GM21423 (cell line): ENCODE data around the gene LAMA3.
"Not testable (repeated sequence)": the region's sequence is repeated elsewhere in the genome, so short reads cannot be mapped to it uniquely, and the experiment has no call there.

Experiments
- ATAC-seq: cut with Tn5 transposase; IDR thresholded peaks from one replicate; pipeline ENCODE4 v1.9.1; 2021; ENCODE audit warnings: mild to moderate bottlenecking, moderate library complexity; ENCODE audit not compliant: unreplicated experiment

LAMA3 gene

DNA sequence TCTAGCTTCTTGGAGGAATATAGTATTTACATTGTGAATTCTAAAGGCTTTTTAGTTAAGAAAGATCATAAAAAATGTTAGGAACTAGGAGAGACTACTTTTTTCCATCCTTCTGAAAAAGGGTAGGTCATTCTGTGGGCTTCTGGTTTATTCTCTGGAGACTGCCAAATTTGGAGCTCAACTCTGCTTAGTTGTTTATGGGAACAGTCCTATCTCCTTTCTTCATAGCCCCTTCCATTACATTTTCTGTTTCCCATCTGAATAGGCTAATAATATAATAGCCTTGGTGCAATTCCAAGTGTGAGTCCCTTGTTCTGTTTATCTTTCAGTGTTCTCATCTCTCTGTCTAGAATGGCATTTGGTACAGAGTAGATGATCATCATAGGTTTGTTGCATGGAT lies 15.6 kb downstream of the LAMA3 start:
- no peak for ATAC-seq

DNA sequence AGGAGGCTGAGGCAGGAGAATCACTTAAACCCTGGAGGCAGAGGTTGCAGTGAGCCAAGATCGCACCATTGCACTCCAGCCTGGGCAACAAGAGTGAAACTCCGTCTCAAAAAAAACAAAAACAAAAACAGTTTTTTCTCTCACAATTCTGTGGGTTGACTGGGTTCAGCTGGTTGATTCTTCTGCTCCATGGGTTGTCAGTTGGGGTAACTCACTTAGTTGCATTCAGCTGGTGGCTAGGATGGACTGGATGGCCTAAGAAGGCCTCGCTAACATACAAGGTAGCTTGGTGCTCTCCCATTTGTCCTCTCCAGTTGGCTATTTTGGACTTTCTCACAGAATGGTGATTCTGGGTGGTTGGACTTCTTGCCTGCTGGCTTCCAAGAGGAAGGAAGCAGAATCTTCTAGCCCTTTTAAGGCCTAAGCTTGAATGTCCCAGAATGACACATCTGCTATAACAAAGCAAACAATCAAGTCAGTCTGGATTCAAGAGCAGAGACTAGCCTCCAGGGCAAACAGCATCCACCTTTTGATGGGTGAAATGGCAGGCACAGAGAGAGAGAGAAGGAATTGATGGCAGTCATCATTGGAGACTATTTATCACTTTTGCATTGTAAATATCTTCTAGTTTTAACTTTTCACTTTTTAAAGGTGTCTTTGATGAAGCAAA lies 17.9 kb downstream of the LAMA3 start:
- no peak for ATAC-seq

DNA sequence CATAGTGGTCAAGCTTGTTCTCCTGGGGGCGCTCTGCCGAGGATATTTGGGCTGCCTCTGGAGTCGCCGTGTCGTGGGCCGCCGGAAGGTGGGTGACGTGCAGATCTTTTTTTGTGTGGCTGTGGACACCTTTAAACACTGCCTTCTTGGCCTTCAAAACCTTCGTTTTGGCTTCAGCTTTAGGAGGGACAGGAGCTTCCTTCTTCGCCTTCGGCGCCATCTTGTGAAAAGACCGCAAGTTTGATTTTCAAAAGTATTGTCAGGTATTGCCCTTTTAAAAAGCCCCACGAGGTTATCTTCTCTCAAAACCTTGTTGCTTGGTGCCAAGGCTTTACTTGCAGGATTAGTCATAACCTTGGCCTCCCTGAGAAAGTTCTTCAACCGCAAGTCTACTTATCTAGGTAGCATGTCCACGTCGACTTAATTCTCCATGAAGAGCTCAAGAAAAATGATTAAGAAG lies 20.8 kb downstream of the LAMA3 start:
- ATAC-seq, result no peak

DNA sequence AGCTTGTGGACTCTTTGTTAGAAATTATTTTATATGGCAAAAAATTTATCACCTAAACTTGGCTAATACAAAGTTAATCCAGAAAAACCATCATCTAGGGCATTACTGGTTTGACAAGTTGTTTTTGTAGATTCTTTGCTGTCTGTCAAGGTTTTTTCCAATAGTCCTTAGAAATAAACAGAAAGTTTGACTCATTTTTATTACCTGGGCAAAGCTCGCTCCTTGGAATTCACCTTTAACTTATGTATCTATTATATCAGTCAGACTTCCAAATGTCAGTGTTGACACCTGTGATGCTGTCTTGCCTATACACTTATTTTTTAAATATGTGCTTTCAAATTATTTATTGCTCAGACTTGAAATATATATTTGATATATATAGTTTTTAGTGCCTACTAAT lies 21.7 kb downstream of the LAMA3 start:
- no peak for ATAC-seq

DNA sequence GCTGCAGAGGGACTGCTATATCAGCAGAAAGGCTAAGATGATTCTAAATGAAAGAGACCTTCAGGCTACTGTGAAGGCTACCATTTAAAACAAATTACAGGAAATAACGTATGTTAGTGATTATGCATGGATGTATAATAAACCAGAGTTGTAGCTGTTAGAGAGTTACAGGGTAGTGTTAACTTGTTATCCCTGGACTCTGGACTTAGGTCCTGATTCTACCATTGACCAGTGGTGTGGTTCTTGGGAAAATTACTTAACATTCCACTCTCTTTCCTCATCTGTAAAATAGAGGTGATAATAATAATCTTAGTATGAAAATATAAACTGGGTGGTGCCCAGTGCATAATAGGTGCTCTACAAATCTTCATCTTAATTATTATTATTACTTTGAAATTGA lies 22.2 kb downstream of the LAMA3 start:
- no peak for ATAC-seq

DNA sequence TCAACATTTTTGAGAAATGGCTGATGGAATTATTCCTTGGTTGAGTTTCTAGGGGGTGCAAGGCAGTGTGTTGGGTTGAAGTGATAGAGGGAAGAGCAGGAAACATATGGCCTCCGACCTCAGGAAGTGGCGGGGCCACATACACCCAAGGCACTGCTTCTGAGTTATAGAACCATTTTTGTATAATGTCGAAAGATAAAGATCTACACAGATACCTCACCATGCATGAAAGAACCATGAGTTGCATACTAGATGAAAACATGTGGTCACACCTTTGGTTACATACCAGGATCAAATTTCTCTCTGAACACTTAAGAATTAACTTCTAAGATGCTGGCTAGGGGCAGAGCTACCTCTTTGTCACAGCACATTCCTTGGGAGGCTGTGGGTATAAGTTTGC lies 23.2 kb downstream of the LAMA3 start:
- ATAC-seq, result no peak

DNA sequence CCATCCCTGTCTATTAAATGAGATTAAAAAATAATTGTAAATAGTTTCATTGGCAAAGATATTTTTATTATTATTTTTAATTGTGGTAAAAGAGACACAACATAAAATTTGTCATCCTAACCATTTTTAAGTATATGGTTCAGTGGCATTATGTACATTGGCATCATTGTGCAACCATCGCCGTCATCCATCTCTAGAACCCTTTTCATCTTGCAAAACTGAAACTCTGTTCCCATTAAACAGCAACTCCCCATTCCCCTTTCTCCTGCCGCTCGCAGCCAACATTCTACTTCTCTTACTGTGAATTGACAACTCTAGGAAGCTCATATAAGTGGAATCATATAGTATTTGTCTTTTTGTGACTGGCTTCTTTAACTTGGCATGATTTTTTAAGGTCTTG lies 25.3 kb downstream of the LAMA3 start:
- no peak for ATAC-seq

DNA sequence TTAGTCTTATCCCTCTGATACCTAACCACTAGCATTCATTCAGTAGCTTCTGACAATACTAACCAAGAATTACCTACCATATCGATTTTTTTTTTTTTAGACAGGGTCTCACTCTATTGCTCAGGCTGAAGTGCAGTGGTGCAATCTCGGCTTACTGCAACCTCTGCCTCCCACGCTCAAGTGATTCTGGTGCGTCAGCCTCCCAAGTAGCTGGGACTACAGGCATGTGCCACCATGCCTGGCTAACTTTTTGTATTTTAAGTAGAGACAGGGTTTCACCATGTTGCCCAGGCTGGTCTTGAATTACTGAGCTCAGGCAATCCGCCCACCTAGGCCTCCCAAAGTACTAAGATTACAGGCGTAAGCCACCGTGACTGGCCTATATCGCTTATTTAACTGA lies 26.8 kb downstream of the LAMA3 start:
- ATAC-seq, result not testable (repeated sequence)

DNA sequence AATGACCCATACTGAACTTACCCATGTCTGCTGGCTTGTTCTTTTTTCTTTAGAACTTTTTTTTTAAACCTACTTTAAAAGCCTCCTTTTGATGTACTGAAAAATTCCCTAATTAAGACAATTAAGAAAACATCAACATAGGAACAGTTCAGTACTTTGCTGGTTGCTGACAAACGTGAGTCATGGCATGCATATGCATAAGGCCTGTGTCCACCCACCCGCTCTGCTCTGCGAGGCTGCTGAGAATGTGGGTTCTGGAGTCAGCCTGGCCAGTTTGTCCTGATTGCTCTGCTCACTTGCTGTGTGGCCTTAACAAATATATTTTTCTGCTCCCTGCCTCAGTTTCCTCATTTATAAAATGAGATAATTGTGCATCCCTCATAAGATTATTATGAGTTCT lies 27.3 kb downstream of the LAMA3 start:
- no peak for ATAC-seq

DNA sequence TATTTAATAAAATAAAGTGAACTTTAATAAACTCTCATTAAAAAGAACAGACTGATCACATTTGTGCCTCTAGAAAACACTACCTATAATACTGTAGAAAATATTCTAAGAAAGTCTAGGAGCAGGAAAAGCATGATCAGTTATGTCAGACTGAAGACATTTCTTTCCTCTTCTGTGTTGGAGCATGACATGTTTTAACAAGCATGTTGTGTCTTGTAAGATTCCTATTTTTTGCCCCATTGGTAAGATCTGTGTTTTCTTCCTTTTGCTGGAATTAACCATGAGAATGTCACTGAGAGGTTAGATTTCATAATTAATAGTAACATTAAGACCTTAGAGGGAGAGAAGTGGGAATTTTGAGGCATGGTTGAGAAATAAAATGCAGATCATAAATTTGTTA lies 27.7 kb downstream of the LAMA3 start:
- ATAC-seq, result no peak

DNA sequence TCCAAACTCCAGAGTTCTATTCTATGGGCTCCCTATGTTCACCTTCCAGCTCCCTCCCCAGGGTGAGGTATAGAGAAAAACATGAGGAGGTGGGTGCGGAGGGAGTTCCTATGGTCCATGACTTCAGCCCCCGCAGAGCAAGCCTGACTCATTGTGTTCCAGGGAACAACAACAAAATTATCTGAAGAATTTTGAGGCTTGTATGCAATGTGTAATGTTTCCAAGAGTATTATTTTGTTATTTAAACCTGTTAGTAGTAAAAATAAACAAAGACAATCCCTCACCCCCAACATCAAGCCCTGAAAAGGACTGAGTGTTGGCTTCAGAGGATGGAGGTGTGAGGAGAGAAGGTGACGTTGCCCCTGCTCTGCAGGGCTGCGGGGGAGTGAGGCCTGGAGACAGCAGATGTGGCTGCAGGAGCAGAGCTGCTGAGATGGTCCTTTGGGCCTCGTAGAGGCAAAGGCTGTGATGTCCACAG lies 29.0 kb downstream of the LAMA3 start:
- no peak for ATAC-seq

DNA sequence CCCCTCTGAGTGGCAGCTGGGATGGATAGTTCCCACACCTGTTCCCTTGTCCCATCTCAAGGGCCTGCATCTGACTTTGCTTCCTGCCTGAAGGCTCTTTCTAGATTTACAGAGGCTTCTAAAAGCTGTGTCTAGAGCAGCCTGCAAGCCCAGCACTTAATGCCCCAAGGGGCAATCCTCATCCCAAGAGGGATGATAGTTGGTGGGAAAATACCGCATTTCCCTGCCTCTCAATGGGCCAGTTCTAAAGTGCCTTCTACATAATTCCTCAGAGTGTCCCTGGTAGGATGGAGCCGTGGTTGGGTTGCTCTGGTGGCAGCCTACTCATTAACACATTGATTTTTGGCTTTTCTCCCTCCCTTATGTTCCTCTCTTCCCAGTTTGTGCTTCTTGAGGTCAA lies 29.5 kb downstream of the LAMA3 start:
- no peak for ATAC-seq

DNA sequence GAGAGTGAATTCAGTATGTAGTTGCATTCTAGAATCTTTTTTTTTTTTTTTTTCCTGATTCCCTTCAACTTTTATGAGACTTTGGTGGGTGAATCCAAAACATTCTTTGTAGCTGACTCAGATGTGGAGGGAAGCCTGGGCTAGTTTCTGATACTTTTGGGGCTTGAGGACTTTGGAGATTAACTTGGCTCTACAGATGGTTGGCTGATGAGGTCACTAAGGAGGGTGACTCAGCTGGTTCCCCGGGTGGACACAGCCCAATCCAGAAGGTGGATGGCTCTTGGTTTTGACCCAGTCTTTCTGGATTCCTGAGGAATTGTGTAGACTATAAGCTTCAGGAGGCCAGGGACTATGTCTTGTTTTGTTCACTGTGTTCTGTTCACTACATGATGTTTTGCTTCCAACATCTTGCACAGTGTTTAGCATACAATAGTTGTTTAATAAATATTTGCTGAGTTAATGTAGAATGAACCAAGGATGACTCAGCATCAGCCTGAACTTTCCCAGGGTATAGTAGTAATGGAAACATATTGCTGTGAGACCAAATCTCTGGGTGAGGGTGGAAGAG lies 30.5 kb downstream of the LAMA3 start:
- no peak for ATAC-seq

DNA sequence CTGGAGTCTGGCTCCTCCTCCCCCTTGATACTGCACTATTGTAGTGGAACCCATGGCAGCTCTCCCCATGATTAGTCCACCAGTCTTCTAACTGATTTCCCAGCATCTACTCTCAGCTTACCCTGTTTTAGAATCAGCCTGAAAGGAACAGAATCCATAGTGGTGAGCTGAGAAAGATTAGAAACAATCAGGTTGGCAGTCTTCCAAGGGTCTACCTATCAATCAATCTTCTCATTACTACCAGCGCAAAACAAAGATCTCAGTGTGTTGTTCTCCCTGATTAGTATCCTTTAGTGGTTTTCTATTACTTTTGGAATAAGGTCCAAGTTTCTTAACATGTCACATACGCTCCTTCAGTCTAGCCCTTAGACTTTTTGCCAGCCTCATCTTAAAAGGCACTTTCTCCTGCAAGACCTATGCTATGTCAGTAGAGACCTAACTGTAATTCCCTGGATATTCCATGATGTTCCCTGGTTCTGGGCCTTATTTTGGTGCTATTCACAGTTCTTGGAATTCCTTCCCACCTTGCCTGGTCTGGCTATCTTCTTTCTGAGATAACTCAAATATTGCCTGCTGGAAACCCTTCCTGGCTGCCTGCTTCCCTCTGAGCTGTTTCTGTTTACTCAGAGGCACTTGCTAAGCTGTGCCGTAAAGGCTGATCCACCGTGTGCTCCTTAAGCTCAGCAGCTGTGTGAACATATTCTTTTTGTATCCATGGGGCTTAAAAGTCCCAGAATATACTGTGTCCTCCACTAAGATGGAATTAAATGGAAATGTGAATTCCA lies 32.6 kb downstream of the LAMA3 start:
- ATAC-seq, result no peak

DNA sequence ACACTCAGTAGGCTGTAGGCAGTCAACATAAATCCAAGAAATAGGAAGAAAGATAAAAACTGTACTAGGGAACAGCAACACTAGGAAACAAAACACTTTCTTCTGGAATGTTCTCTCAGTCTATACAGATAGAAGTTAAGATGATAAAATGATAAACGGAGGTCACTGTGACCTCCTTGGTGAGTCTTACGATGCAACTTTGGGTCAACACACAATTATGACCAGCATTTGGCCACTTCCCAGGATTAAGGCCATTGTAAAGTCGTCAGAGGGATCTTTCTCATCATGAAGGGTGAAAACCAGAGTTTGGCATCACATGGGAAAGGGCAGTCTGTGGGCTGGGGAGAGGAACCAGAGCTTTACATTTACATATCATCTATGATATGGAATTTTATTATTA lies 33.4 kb downstream of the LAMA3 start:
- no peak for ATAC-seq

DNA sequence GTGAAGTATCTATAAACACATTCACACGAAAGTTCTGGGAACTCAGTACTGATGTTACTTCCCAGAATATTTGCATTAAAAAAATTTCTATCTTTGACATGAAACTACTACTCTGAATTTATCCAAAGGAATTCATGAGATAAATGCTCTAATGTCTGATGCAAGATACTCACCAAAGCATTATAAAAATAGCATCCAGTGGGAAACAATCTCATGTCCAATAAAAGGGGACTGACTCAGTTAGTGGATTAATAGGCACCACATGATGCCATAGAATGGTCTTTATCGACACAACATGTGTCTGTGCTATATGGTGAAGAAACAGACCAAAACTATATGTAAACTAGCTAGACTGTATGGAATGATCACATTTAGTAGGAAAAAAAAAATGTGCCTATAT lies 33.9 kb downstream of the LAMA3 start:
- no peak for ATAC-seq

DNA sequence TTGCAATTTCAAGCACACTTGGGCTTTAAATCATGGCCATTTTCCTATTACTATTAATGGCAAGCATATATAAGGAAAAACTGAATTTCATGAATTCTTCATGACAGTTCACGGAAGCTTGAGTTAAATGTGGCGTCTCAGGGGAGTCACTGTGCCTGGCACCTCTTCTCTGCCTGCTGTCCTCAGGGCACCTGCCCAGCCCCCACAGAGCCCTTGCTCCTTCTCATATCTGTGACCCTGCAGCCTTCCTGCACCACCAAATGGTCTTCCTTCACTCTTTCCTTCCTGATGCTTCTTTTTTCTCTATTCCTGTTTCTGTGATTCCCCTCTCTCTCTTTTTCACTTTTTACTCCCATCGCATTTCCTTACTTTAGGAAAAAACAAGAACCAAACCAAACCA lies 35.4 kb downstream of the LAMA3 start:
- no peak for ATAC-seq

DNA sequence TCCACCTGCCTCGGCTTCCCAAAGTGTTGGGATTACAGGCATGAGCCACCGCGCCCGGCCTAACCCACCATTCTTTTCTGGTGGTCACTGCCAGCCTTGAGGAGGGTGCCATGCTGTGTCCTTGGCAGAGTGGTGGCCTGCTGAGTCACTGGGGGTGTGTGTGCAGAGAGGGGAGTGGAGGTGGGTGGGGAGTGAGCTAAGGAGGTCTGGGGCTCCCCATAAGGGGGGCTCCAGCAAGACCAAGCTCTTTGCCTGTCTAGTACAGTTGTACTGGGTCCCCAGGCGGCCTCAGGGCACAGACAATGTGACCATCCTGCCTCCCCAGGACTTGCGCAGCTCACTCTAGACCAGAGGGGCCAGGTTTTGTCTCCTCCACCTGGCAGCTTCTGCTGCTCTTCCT lies 36.1 kb downstream of the LAMA3 start:
- ATAC-seq, result no peak

DNA sequence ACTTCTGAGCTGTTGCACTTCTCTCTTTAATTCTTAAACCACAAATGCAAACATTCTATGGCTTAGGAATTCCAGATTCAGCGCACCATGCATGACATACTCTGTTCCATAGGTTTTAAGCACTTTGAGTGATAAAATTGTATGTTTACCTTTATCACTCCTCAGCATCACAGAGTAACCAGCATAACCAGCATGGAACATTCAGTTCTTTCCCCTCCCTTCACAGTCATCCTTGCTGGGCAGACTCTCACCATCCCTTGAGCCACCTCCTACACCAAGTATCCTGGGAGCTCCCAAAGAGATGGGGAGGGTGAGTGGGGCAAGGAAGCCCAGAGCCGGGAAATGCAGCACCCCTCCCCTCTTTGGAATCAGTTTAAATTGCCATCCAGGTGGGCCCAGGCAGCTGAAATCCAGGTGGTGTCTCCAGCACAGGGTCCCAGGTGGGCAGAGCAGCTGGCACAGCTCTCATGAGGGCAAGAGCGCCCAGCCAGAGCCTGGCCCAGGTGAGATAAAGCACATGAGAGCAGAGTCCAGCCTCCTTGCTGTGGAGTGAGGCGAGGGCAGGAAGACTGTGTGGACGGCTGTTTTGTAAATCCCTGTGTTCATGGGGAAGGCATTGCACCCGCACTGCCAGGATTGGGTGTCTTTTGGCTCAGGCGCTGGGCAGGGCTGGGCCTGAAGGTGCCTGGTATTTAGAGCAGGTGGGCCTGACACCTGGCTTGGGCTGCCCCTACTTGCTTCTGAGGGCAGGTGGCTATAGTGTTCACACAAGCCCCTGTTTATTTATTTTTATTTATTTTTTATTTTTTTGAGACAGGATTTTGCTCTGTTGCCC lies 36.8 kb downstream of the LAMA3 start:
- no peak for ATAC-seq

DNA sequence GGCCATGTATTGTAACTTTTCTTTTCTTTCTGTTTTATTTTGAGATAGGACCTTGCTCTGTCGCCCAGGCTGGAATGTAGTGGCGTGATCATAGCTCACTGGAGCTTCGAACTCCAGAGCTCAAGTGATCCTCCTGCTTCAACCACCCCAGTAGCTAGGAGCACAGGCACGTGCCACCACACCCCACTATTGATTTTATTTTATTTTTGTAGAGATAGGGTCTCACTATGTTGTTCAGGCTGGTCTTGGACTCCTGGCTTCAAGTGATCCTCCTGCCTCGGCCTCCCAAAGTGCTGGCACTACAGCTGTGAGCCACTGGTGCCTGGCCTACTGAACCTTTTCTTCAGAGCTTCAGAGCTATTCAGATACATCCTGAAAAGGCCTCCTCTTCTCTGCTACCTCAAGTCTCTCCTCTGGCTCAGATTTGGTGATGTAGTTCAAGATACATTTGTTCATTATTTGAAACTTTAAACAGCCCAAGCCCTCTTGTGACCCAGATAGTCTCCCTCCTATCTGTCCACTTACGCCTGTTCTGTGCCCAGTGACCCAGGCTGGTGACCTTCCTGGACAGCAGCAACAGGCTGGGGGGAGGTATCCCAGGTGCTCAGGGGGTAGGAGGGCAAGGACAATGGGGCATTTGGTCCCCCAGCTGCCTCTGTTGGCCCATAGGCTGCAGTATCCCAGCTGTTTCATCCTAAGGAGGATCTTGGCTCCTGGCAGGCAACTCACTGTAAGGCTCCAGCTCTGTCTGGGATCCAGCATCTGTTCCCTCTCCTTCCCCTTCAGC lies 38.6 kb downstream of the LAMA3 start:
- ATAC-seq, result no peak
